GM18520 (cell line): ENCODE data around the gene DRG2.

Source experiments
- ATAC-seq: cut with Tn5 transposase; IDR thresholded peaks from one replicate; pipeline ENCODE4 v1.9.1; 2021; ENCODE audit not compliant: unreplicated experiment

Gene DRG2

DNA sequence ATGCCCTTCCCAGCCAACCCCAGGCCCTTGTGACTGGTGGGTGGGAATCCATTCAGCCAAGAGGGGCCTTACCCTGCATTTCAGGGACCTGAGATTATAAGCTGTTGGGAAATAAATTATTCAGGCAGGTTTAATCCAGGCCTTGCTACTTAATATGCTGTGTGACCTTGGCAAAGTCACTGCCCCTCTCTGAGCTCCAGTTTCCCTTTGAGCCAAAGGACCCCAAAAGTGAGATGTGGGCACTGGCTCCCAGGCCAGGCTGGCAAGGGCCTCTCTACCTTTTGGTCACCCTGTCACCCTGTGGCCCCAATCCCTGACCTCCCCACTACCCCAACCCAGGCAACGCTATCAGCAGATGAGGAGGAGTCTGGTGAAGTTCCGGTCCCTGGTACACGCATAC lies 54.7 kb downstream of the DRG2 start:
- ATAC-seq: no peak

GRCh38 chr17:18143044-18143936 lies 55.5 kb downstream of the DRG2 start:
- ATAC-seq: no peak

- ATAC-seq: no peak
Measured at GRCh38 chr17:18144261-18144660, 56.5 kb downstream of the DRG2 start.

DNA sequence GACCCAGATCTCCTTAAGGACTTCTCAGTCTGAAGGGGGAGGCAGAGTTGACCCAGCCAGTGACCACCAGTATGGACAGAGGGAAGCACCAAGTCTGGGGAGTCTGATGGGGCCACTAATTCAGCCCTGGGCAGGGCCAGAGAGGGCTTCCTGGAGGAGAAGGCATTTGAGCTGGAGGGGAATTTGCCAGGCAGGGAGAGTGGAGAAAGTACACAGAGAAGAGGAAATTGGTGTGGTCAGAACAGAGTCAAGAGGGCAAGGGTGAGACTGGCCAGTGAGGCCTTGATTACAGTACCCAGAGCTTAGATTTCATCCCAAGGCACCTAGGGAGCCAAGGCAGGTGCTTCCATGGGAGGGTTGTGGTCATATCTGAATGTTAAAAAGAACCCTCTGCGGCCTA lies 57.1 kb downstream of the DRG2 start:
- no peak for ATAC-seq

DNA sequence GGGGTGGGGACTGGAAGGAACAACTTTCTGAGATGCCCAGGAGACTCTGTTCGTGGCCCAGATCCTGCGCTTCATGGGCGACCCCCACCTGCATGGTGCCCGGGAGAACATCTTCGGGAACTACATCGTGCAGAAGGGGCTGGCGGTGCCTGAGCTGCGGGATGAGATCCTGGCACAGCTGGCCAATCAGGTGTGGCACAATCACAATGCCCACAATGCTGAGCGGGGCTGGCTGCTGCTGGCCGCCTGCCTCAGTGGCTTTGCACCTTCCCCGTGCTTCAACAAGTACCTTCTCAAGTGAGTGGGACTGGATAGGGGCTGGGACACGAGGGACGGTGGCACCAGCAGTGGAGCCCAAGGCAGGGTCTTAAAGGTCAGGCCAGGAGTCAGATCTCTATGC lies 58.1 kb downstream of the DRG2 start:
- no peak for ATAC-seq

- no peak for ATAC-seq
Measured at GRCh38 chr17:18146259-18146658, 58.5 kb downstream of the DRG2 start.

DNA sequence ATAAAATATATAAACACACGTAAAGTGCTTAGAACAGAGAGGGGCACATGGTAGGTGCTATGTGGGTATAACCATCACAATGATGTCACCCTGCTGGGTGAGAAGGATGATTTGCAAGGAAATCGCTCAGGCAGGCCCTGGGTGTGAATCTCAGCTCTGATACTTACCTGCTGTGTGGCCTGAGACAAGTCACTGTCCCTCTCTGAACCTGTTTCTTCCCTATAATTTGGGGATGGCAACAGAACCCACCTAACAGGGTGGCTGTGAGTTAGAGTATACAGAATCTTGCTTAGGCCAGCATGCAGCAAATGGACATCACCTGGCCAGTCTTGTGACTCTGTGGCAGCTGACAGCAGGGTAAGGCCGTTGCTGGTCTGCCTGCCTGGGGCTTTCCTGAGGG lies 59.2 kb downstream of the DRG2 start:
- ATAC-seq: no peak

DNA sequence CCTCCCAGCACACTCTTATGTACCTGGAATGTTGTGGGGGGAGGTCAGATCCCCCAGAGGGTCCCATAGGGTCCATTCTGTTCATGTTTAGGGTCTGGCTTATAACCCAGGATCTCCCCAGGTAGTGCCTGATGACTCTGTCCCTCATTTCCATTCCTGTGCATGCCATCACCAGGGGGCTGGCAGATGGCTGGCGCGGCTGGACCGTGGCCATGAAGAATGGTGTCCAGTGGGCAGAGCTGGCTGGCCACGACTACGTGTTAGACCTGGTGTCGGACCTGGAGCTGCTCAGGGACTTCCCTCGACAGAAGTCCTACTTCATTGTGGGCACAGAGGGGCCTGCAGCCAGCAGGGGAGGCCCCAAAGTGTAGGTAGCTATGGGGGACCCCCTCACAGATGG lies 60.8 kb downstream of the DRG2 start:
- ATAC-seq: no peak

- ATAC-seq: no peak
Measured at GRCh38 chr17:18151290-18151689, 63.5 kb downstream of the DRG2 start.

GRCh38 chr17:18155179-18155578 lies 67.4 kb downstream of the DRG2 start:
- no peak for ATAC-seq

DNA sequence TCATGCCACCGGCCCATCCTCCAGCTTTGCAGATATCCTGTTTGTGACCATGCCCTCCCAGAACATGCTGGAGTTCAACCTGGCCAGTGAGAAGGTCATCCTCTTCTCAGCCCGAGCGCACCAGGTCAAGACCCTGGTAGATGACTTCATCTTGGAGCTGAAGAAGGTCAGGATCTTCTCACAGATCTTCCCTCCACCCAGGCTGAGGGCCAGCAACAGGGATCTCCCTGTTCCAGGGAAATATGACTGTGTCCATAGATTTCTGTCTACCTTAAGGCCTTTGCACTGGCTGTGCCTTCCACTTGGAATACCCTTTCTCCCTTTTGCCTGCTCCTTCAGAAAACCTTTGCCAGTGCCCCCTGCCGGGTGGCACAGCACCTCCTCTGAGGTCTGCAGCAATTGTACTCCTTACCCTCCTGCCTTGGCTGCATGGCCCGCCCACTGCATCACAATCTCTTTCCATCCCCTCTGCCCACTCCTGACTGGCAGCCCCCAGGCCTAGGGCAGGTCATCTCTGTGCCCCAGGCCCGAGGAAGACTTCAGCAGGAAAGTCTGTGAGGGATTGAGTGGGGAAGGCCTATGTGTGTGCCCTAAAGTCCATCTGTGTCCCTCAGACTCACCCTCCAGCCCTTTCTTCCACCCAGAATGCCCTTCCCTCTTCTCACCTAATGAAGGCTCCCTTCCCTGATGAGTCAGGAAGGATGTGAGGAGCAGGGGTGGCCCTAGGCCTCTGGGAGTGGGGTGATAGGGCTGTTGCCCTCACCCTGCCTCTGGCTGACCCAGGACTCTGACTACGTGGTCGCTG lies 68.6 kb downstream of the DRG2 start:
- no peak for ATAC-seq

GRCh38 chr17:18156976-18157280 lies 69.2 kb downstream of the DRG2 start:
- no peak for ATAC-seq
